Brain microvascular endothelial cell (primary cell): ENCODE data around the gene AKT3.

Source experiments
- DNase-seq: peaks from one replicate; pipeline ENCODE4 v3.0.0-alpha.2; 2020
- H3K27ac ChIP-seq: fragments of 250-450 bp; sonication (Bioruptor Pico); 2 replicates; pipeline ENCODE4 v1.5.1; 2020; ENCODE audit warnings: mild to moderate bottlenecking, moderate library complexity
- H3K27me3 ChIP-seq: fragments of 250-450 bp; sonication (Bioruptor Pico); replicated peaks from 2 replicates; pipeline ENCODE4 v1.5.1; 2020; ENCODE audit warnings: mild to moderate bottlenecking
- H3K36me3 ChIP-seq: fragments of 250-450 bp; sonication (Bioruptor Pico); replicated peaks from 2 replicates; pipeline ENCODE4 v1.5.1; 2020; ENCODE audit warnings: mild to moderate bottlenecking
- H3K4me3 ChIP-seq: 2 replicates; pipeline ENCODE4 v1.5.1; 2011; ENCODE audit warnings: low read depth, mild to moderate bottlenecking, control low read depth, low read length, moderate library complexity
- CTCF ChIP-seq: IDR thresholded peaks from 2 replicates; pipeline ENCODE4 v1.5.1; 2011; ENCODE audit warnings: low read depth, mild to moderate bottlenecking, moderate library complexity, low read length, control low read depth, inconsistent platforms; ENCODE audit errors: missing control alignments
- in situ Hi-C: cut with HindIII; loops from 2 replicates; pipeline ENCODE4 v1.10.0; 2017; ENCODE audit warnings: low sequenced_read_pairs, low pct_ligation_motif_present

AKT3 gene

GRCh38 chr1:243489681-243490546 is 360.1 kb downstream of the AKT3 start:
- Histone ChIP-seq H3K36me3 (peaks cover 4% of the 10 kb centered on the region), H3K27me3 (no peaks in the 10 kb centered on the region), H3K27ac (no peak overlapping the region), H3K4me3 (no peak overlapping the region)
- no peak for TF ChIP-seq CTCF
- in situ Hi-C loops: no loop called here
- DNase-seq: no peak

GRCh38 chr1:243489158-243489527 is 360.9 kb downstream of the AKT3 start:
- Histone ChIP-seq H3K27ac (no peak overlapping the region), H3K4me3 (no peak overlapping the region)
- in situ Hi-C loops: no loop called here

GRCh38 chr1:243488459-243489157 is 361.4 kb downstream of the AKT3 start:
- Histone ChIP-seq H3K27me3 (no peaks in the 10 kb centered on the region), H3K36me3 (peaks cover 7% of the 10 kb centered on the region), H3K4me3 (no peak overlapping the region), H3K27ac (no peak overlapping the region)
- TF ChIP-seq CTCF: no peak
- in situ Hi-C loops: no loop called here
- no peak for DNase-seq

More at GRCh38 chr1:243489158-243489527, 360.9 kb downstream of the AKT3 start:
- Histone ChIP-seq H3K27me3 (no peaks in the 10 kb centered on the region), H3K36me3 (peaks cover 7% of the 10 kb centered on the region)
- DNase-seq: no peak
- TF ChIP-seq CTCF: no peak

- Histone ChIP-seq H3K4me3 (no peak overlapping the region), H3K27me3 (no peaks in the 10 kb centered on the region), H3K36me3 (peaks cover 7% of the 10 kb centered on the region), H3K27ac (no peak overlapping the region)
- no peak for TF ChIP-seq CTCF
- no peak for DNase-seq
- in situ Hi-C loops: no loop called here
These were observed 362.3 kb downstream of the AKT3 start for GRCh38 chr1:243487649-243488227.

- DNase-seq: no peak
- in situ Hi-C loops: no loop called here
- Histone ChIP-seq H3K36me3 (peaks cover 7% of the 10 kb centered on the region), H3K27me3 (no peaks in the 10 kb centered on the region), H3K4me3 (no peak overlapping the region), H3K27ac (no peak overlapping the region)
- no peak for TF ChIP-seq CTCF
These were observed 362.9 kb downstream of the AKT3 start for GRCh38 chr1:243487036-243487648.
